ENCODE measurements around the gene STN1. TPM values are rescaled to one million over a fixed set of nuclear protein-coding genes. Genes with fewer than 3 reads are reported as not detected.

The STN1 gene
- total RNA-seq, 1 donor from 2014 or later, result 33.9 TPM

DNA sequence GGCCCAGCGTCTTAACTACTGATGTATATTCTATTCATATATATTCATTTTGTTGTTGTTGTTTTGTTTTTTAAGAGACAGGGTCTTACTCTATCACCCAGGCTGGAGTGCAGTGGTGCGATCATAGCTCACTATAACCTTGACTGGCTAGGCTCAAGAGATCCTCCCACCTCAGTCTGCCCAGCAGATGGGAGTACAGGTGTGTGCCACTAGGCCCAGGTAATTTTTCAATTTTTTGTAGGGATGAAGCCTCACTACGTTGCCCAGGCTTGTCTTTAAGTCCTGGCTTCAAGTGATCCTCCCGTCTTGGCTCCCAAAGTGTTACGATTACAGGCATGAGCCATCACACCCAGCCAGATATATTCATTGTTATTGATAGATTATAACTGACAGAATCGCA, 12.9 kb upstream of the STN1 start:
- no peak for DNase-seq (ENCODE audit: low spot score)

DNA sequence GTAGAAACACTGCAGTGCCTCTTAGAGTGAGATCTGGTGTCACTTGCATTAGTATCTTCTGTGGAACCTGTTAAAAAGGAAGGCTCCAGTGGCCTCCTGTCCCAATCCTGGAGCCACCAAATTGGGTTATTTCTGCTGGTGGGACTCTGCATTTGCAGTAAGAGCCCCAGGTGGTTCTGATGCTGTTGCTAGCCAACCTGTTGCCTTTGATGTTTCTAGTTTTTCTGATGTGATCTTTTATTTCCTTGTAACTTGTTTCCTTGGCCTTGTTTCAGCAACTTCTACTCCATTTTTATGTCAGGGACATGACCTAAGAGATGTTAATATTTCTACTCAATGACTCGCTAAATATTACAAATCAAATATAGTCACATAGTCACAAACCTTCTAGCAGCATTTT, 12.5 kb upstream of the STN1 start:
- intact Hi-C loops (cut with DNase I), result no loop called here
- no peak for DNase-seq (ENCODE audit: low spot score)

More for the DNA sequence above, 12.9 kb upstream of the STN1 start:
- intact Hi-C loops (cut with DNase I), result no loop called here

DNA sequence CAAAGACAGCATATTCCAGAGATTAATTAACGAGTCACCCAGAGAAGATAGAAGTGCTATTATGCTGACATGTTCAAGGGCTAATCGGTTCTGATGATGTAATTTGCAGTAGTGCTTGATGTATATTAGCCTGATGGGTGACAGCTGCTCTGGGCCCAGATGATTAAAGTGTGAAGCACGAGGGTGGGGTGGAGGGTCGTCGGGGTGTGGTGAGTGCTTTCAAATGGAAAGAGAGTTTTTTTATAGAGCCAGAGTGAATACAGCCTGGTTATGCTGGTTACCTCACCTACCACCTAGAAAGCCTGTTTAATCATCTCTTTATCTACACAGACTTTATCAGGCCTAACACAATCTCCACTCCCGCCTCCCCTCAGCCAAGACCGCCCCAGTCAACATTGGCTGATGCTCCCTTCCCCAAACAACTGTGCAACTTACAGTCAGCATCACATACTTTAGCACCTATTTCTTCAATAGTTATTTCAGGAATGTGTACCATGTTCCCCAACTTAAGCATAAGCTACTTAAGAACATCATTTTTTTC, 11.5 kb upstream of the STN1 start:
- DNase-seq (ENCODE audit: low spot score), result no peak
- intact Hi-C loops (cut with DNase I), result no loop called here

DNA sequence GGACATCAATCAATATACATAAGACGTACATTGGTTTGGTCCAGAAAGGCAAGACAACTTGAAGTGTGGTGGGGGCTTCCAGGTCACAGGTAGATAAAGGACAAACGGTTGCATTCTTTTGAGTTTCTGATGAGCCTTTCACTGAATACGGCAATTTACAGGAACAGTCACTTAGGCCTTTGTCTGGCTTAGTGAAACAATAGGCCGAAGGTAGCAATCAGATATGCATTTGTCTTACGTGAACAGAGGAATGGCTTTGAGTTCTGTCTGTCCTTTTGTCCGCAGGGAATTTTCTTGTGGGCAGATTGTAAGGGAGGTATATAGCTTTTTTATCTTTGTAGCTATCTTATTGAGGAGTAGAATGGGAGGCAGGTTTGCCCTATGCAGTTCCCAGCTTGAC, 10.8 kb upstream of the STN1 start:
- intact Hi-C loops (cut with DNase I), result no loop called here
- DNase-seq (ENCODE audit: low spot score), result no peak

DNA sequence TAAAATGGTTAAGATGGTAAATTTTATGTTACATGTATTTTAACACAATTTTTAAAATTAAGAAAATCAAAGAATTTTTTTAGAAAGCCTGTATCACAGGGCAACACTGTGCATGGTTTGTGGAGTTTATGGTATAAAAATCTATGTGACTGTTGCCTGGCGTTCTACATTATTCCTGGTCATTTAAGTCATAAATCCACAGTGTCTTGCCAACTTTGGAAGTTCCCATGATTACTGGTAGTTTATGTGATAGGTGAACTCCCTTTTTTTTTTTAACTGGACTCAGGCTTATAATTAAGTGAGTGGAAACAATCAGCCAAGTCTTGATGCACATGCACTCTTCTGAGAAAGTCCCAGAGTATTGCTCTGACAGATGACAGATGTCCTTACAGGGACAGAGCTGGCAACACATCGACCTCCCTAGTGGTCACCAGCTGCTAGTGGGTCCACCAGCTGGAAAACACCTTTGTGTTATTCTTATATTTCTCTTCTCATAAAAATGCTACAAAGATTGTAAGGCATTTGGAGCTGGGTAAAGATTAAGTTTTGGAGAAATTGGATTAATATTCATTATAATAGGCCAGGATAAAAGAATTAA, 8.8 kb upstream of the STN1 start:
- intact Hi-C loops (cut with DNase I), result no loop called here
- DNase-seq (ENCODE audit: low spot score), result no peak

DNA sequence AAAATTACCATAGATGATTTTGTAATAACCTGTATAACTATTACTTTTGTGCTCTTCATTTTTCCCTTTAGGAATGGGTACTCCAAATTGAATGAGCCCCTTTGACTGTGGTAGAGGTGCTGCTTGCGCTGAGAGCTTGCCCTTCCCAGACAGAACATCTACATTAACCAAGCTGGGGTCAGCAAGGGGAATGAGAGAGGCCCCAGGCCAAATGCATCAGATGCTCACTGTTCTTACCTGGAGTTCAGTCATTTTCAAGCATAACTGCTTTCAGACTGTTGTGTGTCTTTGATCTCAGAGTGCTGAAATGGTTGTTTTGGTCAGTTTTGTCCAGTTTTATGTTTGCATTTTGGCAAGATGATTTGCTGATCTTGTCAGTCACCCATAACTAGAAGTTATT, 7.6 kb upstream of the STN1 start:
- DNase-seq (ENCODE audit: low spot score), result no peak
- intact Hi-C loops (cut with DNase I), result no loop called here

DNA sequence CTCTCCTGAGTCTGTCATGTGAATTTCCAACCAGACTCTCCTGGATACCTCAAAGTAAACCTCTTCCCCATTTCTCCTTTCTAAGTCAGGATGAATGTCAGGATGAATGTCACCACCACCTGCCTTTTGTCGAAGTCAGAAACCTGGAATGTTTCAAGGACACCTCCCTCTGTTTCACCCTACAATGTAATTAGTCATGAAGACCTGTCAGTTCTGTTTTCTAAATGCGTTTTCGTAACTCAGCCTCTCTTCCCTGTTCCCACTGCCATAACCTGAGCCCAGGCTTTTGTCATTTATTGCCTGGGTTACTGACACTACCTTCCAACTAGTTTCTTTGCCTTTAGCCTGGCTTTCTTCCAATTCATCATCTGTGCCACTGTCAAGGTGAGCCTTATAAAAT, 5.5 kb upstream of the STN1 start:
- intact Hi-C loops (cut with DNase I), result no loop called here
- no peak for DNase-seq (ENCODE audit: low spot score)

DNA sequence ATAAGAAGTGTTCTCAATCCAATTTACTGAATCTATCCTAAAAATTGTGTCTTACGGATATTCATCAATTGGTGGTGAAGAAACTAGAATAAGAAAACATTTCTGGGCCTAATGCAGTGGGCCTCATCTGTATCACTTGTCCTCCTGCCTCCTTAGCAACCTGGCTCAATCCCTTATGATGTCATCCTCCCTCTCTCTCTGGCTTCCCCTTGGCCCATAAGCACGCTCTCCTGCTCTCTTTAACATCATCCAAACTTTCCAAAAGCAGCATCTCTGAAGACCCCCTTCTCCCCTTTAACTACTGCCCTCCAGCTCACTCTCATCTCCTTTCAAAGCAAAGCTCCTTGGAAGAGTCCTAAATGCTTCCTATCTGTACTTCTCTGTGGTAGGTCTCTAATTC, 4.7 kb upstream of the STN1 start:
- DNase-seq (ENCODE audit: low spot score), result no peak
- intact Hi-C loops (cut with DNase I), result no loop called here

DNA sequence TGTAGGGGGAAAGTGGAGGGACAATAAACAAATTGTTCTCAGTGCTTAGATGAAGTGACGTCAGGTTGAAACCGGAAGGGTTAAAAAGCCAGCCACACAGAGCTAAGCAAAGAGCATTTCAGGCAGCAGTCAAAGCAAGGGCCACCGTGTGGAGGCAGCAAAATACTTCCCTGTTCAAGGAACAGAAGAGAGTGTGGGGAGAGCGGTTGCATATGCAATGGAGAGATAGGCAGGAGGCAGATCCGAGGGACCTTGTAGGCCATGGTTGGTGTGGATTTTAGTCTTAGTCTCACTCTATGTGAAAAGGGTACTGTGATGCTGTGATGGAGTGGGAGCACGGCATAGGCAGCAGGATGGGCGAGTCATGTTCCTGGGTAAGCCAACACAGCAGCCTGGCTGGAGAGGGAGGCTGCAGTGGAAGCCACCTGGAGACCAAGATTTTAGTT, 3.8 kb upstream of the STN1 start:
- intact Hi-C loops (cut with DNase I), result no loop called here
- DNase-seq (ENCODE audit: low spot score), result no peak

DNA sequence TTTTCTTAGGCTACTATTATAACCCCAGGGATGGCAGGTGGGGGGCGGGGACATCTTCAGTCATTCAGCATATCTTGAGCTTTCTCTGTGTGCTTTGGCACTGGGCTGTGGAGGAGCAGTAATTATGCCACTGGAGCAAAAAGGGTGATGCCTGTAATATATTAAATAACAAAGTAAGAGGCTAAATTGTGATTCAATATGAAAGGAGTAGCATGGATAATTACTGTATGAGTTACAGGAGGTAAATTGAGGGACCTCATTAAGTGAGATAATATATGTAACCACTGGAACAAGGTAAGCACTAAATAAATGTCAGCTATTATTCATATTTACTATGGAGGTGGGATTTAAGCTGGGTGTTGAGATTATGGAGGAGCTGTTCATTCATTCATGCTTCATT, 3.3 kb upstream of the STN1 start:
- intact Hi-C loops (cut with DNase I), result no loop called here
- DNase-seq (ENCODE audit: low spot score), result no peak

DNA sequence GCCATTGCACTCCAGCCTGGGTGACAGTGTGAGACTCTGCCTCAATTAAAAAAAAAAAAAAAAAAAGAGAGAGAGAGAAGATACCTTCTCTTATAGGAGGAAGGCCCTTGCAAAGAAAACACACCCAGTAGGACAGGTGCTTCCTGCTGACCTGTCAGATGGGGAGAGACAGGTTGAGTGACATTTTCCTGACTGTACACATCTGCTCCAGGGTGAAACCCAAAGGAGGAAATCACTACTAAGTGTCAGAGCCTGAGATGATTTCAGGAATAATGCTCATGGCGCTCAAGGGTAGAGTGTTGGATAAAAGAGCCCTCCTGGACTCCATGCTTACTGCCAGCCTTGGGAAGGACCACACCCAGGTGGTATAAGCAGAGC, 1.7 kb upstream of the STN1 start:
- intact Hi-C loops (cut with DNase I), result loop anchor here (2.0 to 10.0 kb wide), 4 partner anchors 47 to 415 kb away; partner anchors contain the start of genes ITPRIP and SLK

DNA sequence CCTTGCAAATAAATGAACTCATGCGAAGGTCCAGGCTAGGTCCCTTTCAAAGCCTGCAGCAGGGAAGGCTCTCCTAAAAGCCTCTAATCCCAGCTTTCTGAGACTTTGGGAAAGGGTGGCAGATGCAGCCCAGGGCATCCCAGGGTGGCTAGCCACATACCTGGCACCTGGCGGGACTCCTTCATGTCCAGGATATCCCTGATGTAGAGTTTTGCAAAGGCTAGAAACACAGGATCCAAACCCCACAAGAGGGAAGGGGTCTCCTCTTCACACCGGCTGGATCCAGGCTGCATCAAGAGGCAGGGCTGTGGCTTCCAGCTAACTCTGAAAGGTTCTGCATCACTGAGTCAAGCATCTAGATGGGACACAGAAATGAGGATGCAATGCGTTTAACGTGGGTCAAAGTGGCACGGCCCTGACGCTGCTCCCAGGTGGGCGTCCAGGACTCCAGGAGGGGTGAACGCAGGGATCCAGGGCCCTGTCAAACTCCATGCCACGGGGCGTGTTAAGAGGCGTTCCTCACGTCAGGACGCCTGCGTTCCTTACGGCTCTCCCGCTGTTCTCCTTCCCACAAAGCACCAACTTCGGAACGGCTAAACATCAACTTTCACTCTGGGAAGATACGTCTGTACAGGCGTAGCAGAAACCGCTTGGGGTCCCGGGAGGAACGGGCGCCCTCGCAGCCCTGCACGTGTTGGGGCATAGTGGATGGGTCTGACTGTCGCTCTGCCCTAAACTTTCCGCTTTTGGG, 507 bp downstream of the STN1 start:
- intact Hi-C loops (cut with DNase I), result loop anchor here (2.0 to 10.0 kb wide), 5 partner anchors 23 to 417 kb away; partner anchors contain the start of genes ITPRIP and SLK
- DNase-seq (ENCODE audit: low spot score), result peak; percentile 77

More for the DNA sequence above, 1.7 kb upstream of the STN1 start:
- no peak for DNase-seq (ENCODE audit: low spot score)

DNA sequence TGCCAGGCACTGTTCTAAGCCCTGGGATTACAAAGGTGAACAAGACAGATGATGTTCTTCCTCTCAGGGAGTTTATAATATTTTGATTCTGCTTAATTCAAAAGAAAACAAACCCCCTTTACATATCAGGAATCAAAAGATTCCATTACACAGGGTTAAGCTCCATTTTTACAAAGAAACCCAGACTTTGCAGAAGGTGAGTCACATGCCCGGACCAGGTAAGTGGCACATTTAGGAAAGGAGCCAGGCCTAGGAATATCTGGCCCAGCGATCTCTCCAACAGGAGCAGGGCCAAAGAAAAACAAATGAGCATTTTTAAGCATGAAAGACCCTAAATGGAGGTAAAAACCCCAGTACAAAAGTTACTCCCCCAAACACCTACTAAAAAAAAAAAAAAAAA, 1.1 kb downstream of the STN1 start:
- intact Hi-C loops (cut with DNase I), result loop anchor here (1.0 to 10.0 kb wide), 4 partner anchors 9 to 418 kb away; partner anchors contain the start of gene ITPRIP
- DNase-seq (ENCODE audit: low spot score), result no peak

DNA sequence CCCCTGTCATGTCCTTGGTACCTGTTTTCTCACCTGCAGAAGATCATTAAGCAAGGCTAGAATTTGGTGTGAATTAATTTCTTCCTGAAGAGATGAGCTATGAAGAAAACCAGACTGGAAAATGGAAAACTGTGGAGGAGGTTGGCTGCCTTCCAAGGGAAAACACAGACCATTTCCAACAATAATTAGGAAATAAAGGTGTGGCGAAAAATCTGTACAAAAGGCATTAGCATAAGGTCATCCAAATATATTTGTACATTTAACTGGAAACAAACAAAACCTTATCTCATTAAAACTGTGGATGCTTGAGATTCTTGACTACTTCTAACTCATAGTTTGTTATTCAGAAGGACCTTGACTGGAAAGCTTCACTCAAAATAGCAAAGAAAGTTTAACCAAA, 1.7 kb downstream of the STN1 start:
- intact Hi-C loops (cut with DNase I), result loop anchor here (1.0 to 10.0 kb wide), 4 partner anchors 8 to 419 kb away; partner anchors contain the start of gene ITPRIP
- no peak for DNase-seq (ENCODE audit: low spot score)

DNA sequence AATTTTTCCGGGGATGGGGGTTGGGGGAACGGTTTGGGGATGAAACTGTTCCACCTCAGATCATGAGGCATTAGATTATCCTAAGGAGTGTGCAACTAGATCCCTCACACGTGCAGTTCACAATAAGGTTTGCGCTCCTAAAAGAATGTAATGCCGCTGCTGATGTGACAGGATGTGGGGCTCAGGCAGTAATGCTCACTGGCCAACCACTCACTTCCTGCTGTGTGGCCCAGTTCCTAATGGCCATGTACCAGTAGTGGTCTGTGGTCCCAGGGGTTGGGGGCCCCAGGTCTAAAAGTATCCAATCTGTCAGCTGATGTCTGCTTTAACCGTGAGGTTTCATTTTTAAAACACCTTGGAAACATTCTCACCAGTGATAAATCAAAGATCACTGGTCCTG, 2.2 kb downstream of the STN1 start:
- DNase-seq (ENCODE audit: low spot score), result no peak
- intact Hi-C loops (cut with DNase I), result loop anchor here (1.0 to 10.0 kb wide), 4 partner anchors 7 to 419 kb away; partner anchors contain the start of gene ITPRIP

DNA sequence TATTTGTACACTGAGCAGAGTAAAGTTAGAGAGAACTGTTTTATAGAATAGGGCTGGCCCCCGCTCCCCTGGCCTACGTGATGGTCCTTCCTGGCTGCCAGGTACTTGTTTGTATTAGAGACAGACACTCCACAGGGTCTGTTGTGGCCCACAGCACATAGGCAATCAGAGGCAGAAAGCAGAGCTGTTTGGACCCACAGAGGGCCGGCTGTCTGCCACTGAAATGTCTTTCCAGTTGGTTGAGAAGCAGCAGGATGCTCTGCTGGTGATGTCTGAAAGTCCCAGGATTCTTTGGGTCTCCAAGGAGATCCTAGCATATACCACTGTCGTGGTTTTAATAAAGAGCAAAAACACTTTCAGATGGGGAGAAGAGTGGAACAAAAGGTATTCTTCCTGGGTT, 5.2 kb downstream of the STN1 start:
- no peak for DNase-seq (ENCODE audit: low spot score)
- intact Hi-C loops (cut with DNase I), result loop anchor here (10.0 kb wide), 2 partner anchors 112 to 422 kb away; partner anchors contain the start of gene ITPRIP

DNA sequence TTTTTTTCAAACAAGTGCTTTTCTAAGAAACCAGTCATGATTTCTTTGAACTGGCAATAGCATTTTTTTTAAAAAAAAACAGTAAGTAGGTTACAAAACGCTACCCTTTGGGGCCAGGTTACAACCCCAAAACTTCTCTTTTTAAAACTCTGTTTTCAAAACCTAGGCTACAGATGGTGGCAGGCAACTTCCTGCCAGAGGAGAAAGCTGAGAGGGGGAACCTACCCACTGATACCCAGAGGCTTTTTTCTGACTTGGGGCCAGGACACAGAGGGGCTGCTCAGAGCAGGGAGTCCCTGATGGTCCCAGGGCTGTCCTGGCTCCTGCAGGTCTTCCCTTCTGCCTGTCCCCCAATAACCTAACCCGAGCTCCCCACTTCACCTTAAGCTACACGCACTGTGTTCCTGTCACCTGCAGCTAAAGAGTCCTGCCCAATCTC, 6.9 kb downstream of the STN1 start:
- intact Hi-C loops (cut with DNase I), result loop anchor here (10.0 kb wide), 2 partner anchors 114 to 424 kb away; partner anchors contain the start of gene ITPRIP
- no peak for DNase-seq (ENCODE audit: low spot score)

DNA sequence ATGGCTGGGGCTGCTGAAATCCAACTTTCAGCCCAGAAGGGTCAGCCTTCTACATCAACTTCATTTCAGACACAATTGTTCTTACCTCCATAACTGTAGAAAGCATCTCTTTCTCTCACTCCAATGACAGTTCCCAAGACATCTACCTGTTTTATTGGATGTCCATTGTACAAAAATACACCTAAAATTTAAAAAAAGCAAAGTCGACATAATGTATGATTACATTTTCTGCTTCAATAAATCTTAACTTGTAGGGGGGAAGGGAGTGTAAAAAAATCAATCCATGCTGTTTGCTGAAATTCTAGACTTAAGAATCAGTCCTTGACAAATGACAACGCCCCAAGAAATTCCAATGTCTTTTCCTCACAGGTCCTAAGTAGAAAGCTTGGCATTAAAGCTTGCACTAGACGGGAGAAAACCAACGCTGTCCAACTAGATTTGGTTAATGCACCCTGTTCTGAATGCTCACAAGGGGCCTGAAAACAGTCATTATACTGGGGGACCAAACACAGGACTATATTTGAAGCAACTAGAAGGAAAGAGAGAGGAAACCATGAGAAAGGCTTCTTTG, 7.5 kb downstream of the STN1 start:
- DNase-seq (ENCODE audit: low spot score), result no peak
- intact Hi-C loops (cut with DNase I), result loop anchor here (10.0 kb wide), 2 partner anchors 114 to 424 kb away; partner anchors contain the start of gene ITPRIP

DNA sequence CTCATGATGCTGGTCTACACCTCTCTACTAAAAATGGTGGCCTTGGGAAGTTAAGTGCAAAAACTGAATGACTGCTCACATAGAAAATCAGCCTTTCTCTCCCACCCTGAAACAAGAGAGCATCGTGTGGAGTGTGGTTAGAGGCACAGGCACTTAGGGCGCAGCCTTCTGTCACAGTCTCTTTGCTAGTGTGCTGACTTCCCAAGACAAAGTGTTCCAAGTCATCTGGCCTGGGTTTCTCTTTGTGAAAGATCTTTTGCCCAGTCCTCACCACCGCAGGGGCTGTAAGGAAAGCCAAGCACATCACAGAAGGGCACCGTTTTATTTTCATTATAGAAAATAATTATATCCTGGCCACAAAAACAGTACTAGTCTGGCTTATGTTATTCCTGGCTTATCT, 12.5 kb downstream of the STN1 start:
- DNase-seq (ENCODE audit: low spot score), result no peak
- intact Hi-C loops (cut with DNase I), result no loop called here

DNA sequence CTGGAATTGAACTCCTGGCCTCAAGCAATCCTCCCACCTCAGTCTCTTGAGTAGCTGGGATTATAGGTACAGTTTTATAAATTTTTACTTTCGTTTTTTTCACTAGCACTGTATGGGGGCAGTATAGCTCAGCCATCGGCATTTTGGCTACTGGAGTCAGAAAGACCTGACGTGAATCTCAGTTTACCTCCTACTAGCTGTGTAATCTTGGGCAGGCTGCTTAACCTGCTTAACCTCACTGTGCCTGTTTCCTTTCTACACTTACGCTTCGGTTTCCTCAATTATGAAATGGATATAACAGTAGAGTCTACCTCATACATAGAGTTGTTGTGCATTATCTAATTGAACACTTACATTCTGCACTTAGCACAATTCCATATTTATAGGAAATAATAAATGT, 16.7 kb downstream of the STN1 start:
- intact Hi-C loops (cut with DNase I), result no loop called here
- no peak for DNase-seq (ENCODE audit: low spot score)
